Hindlimb muscle (tissue), 1 donor: ENCODE data around the gene SLC25A21. TPM values are rescaled to one million over a fixed set of nuclear protein-coding genes. Genes with fewer than 3 reads are reported as not detected.
A peak's percentile ranks its signal among the peaks of the same experiment; 100 is the strongest.
"Not testable (repeated sequence)": the region's sequence is repeated elsewhere in the genome, so short reads cannot be mapped to it uniquely, and the experiment has no call there.

ENCODE experiments used
- DNase-seq: peaks from one replicate; pipeline ENCODE4 v3.0.0-alpha.2; 2013
- polyA plus RNA-seq: library from polyadenylated mRNA; unstranded; fragments of 120-200 nt; gene quantifications from one replicate; pipeline ENCODE4 v1.2.1, GENCODE V29; 2013; ENCODE audit not compliant: insufficient read length

The SLC25A21 gene
- polyA plus RNA-seq, 1 donor: 1.5 TPM

- DNase-seq: no peak
These were observed 13.3 kb upstream of the SLC25A21 start for GRCh38 chr14:37185670-37186069.

DNA sequence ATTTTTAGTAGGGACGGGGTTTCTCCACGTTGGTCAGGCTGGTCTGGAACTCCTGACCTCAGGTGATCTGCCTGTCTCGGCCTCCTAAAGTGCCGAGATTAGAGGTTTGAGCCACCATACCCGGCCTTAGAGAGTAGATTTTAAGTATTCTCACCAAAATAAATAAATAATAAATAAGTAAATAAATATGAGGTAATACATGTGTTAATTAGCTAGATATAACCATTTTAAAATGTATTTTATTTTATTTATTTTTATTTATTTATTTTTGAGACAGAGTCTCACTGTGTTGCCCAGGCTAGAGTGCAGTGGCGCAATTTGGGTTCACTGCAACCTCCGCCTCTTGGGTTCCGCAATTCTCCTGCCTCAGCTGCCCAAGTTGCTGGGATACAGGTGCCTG is 12.1 kb upstream of the SLC25A21 start:
- DNase-seq: not testable (repeated sequence)

GRCh38 chr14:37181441-37181840 is 9.0 kb upstream of the SLC25A21 start:
- DNase-seq: no peak

- not testable (repeated sequence) for DNase-seq
These were observed 8.5 kb upstream of the SLC25A21 start for GRCh38 chr14:37180886-37181285.

- no peak for DNase-seq
These were observed 7.6 kb upstream of the SLC25A21 start for GRCh38 chr14:37179896-37180502.

DNA sequence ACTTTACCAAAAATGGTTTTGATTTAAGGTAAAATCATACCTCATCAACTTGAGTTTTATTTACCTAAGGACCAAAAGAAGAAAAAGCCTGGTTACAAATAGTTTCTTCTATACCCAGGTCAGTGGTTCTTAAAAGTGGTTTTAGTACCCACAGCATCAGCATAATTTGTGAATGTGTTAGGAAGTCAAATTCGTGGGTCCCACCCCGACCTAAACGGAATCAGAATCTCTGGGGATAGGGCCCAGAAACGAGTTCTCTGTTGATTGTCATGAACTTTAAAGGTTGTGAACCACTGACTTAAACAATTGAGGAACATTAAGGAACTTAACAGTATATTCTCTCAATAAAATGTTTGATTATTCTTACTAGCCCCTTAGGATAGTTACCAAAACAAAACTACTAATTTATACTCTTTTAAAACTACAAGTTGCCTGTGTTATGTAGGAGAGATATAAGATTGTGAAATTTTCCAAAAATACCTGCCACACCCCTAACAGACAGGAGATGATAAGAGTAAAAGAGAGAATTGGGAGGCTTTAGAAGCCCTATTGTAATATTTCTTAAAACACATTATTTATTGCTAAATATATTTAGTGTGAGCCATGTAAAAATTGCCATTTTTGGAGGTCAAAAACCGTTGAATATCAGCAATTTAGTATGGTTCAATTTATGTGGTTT is 669 bp upstream of the SLC25A21 start:
- no peak for DNase-seq

- DNase-seq: no peak
These were observed 755 bp downstream of the SLC25A21 start for GRCh38 chr14:37171678-37172023.

- DNase-seq: no peak
These were observed 1.4 kb downstream of the SLC25A21 start for GRCh38 chr14:37170993-37171392.

- no peak for DNase-seq
These were observed 2.2 kb downstream of the SLC25A21 start for GRCh38 chr14:37170237-37170636.

DNA sequence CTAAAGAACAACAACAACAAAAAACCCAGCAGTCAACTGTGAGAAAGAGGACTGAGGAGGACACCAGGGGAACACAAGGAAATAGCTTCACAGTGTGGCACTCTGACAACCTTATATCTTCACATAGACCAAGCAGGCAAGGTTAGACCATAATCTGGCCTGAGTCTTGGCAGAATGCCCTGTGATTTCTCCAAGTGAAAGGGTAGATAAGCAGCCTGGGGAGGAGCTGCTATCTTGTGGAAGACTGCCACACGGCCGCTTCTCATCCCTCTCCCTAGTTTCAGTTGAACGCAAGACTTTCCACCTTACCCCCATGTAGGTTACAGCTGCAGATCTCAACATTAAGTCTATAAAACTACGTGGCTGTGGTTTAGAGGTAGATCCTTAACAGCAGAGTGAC is 3.7 kb downstream of the SLC25A21 start:
- no peak for DNase-seq

DNA sequence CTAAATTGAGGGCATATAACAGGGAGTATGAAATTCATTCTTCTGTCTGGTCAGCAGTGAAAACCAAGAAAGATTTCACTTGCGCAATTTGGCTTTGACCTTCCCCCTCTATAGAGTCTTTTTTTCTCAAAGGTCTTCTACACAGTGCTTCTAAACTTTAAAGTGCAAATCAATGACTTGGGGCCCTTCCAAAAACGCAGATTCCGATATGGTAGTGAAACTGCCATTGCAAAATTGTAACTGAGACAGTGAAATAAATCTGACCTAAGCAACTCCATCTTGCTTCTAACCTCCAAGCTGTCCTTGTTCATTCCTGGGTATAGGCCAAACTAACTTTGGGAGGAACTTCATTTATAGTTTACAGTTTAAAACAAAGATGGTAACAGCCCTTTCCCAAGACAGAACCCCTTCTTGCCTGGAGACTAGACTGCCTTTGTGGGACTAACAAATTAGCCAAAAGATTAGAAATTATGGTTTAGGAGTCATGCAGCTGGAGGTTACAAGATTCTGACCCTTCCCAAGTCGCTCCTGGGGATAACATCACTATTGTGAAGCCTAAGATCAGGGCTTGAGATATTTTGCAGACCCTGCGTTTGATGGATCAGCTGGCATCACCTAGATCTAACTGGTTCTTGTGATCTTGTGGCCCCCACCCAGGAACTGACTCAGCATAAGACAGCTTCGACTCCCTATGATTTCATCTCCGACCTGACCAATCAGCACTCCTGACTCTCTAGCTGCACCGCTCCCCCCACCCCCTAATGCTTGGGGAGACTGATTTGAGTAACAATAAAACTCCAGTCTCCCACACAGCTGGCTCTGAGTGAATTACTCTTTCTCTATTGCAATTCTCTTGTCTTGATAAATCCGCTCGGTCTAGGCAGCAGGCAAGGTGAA is 5.0 kb downstream of the SLC25A21 start:
- no peak for DNase-seq

DNA sequence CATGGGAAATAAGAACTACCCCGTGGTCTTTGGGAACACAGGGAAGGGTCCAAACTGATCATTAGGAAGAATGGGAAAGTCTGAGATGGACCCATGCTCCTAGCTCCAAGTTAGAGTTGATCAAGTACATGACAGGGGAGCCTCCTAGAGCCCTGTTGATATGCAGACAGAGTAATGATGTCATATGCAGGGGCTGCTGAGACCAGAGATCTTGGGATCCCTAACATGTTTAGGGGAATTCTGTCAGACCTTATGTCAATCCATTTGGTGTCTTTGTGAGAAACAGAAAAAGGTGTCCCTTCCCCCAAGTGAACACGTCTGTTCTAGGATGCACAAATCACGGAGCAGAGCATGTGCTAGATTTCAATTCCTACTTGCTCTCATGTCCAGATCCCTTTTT is 6.6 kb downstream of the SLC25A21 start:
- DNase-seq: no peak

DNA sequence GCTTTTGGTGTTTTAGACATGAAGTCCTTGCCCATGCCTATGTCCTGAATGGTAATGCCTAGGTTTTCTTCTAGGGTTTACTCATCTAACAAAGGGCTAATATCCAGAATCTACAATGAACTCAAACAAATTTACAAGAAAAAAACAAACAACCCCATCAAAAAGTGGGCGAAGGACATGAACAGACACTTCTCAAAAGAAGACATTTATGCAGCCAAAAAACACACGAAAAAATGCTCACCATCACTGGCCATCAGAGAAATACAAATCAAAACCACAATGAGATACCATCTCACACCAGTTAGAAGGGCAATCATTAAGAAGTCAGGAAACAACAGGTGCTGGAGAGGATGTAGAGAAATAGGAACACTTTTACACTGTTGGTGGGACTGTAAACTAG is 10.1 kb downstream of the SLC25A21 start:
- not testable (repeated sequence) for DNase-seq

GRCh38 chr14:37157987-37158386 is 14.4 kb downstream of the SLC25A21 start:
- no peak for DNase-seq

DNA sequence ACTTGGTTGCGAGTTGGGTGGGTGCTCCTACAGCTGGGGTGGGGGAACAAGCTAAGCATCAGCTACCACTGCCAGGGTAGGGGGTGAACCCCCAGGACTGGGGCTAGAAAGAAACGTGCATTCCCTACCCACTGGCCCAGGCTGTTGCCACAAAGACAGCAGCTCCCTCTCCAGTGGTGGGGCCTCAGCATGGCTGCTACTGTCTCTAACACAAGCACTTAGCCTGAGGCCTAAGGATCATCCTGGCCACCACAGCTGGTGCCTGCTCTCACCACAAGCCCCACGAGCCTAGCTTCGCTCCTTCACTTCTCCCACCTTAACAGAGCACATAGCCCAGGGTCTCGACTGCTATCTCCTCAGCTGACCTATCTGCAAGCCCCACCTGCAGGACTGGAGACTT is 18.9 kb downstream of the SLC25A21 start:
- no peak for DNase-seq

DNA sequence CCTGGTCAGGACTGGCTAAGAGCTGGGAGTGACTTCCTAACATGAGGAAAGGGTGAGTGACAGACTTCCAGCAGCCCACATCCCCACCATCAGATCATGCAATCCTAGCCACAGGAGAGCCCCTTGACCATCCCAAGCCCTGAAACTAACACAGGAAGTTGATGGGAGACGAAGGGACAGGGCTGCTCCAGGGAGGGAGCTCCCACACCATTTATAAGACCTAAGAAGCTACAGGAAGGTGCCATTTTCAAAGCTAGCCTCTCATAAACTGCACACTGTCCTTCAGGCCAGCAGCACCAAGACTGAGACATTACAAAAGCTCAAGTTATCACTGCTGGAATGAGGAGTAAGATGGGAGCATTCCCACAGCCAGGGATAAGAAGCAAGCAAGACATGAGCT is 19.4 kb downstream of the SLC25A21 start:
- DNase-seq: no peak

DNA sequence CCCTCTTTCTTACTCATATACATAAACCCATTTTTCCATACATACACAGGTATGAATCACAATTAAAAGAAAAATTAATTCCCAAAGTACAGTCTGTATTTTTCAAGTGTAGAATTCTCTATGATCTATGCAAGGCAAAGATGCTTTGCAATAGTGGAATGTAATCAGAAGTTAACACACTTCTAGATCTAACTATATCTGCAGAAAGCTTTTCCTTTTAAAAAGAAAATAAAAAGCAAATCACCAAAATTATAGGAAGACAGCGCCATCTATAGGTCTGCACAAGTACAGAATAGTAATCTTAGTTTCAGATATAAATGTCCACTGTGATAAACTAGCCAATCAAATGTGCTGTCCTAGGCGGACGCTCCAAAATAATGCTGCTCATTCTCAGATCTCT is 22.0 kb downstream of the SLC25A21 start:
- peak; percentile 26 for DNase-seq

DNA sequence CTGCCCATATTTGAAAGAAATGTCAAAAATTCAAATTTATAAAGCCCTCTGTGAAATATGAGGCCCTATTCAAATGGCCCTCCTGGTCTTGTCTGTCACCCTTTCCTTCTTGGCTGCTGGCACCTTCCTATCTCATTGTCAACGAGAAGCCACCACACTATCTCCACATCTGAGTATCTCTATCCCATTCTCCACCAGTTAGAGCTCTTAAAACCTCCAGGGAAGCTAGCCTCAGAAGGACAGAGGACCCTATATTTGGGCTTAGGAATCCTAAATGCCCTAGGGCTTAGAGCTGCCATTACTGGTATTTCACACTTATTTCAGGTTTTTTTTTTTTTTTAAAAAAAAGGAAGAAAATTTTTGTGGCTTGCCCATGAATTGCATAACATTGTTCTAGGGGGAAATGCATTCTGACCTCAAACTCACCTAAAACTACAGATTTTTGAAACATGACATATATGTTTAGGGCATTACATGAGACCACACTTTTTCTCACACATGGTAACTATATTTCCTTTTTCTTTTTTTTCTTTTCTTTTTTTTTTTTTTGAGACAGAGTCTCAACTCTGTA is 25.0 kb downstream of the SLC25A21 start:
- no peak for DNase-seq

DNA sequence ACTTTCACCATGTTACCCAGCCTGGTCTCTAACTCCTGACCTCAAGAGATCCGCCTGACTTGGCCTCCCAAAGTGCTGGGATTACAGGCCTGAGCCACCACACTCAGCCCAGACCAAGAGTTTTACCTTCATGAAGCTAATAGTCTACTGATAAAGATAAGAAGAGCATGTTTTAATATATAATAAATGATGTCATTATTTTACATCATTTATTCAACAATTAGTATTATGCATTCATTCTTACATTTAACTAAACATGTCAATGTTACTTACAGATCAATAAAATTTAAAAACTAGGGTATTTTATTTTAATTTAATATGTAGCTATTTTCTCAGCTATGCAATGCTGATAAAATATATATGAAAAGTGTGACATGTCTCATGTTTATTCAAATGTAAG is 26.0 kb downstream of the SLC25A21 start:
- not testable (repeated sequence) for DNase-seq

GRCh38 chr14:37145395-37145794 is 27.0 kb downstream of the SLC25A21 start:
- no peak for DNase-seq

DNA sequence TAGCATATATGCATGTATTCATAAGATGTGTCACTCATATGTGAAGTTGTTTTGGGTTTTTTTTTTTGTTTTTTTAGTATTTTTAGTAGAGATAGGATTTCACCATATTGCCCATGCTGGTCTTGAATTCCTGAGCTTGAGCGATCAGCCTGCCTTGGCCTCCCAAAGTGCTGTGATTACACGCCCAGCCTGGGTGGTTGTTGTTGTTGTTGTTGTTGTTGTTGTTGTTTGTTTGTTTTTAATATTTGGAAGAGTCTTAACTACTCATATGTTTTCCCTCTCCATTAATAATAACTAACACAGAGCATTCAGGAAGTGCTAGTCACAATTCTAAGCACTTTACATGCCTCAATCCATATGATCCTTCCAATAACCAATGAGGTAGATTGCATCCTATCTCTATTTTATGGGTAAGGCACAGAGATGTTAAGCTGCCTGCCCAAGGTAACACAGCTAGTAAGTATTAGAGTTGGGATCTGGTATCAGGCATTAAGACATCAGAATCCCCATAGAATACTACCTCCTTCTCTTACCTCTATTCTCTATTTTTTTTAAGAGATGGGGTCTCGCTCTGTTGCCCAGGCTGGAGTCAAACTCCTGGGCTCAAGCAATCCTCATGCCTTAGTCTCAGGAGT is 27.6 kb downstream of the SLC25A21 start:
- DNase-seq: no peak

DNA sequence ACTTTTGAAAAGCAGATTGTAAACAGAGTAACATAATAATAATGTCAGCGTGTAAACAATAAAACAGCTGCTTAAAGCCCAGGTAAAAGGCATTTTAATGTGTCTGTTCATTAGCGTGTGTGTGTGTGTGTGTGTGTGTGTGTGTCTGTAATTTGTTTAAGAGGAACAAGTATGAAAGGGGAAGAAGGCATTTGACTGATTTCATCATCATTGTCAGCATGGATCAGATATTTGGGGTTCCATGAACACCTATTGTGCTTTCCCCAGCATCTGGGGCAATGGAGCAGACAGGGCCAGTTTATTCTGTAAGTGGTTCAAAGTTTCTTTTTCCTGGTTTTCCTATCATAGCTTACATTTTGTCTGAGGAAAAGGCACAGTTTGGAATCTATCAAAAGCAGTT is 28.9 kb downstream of the SLC25A21 start:
- no peak for DNase-seq
